H7 (cell line): Measurements from ENCODE around the gene ANKMY1. TPM values are rescaled to one million over a fixed set of nuclear protein-coding genes. Genes with fewer than 3 reads are reported as not detected.

Experiments used
- DNase-seq: peaks from one replicate; pipeline ENCODE4 v3.0.0; 2012
- H3K27me3 ChIP-seq: 2 replicates; pipeline ENCODE4 v1.6.0; 2011; ENCODE audit warnings: mild to moderate bottlenecking, low read length; ENCODE audit not compliant: control insufficient read depth, insufficient read depth
- H3K36me3 ChIP-seq: replicated peaks from 2 replicates; pipeline ENCODE4 v1.5.1; 2011; ENCODE audit warnings: low read length; ENCODE audit not compliant: control insufficient read depth, insufficient read depth
- H3K4me3 ChIP-seq: 2 replicates; pipeline ENCODE4 v1.5.1; 2011; ENCODE audit warnings: low read depth, mild to moderate bottlenecking, control low read depth, low read length, moderate library complexity; ENCODE audit not compliant: insufficient read depth
- total RNA-seq: library from RNA; depleted of rRNA; stranded (reverse); fragments of >200 nt; shearing (Covaris generic); gene quantifications from 2 replicates; pipeline ENCODE4 v1.2.3, GENCODE V29; 2014

Gene ANKMY1
- total RNA-seq, 1 experiment from 2014 or later: 3.6 TPM

- Histone ChIP-seq H3K27me3 (no peaks in the 10 kb centered on the region), H3K36me3 (peaks cover 5% of the 10 kb centered on the region), H3K4me3 (no peak overlapping the region)
- no peak for DNase-seq
These were observed 31.6 kb upstream of the ANKMY1 start for GRCh38 chr2:240589375-240589774.

GRCh38 chr2:240588669-240589068 lies 30.9 kb upstream of the ANKMY1 start:
- Histone ChIP-seq H3K27me3 (no peaks in the 10 kb centered on the region), H3K4me3 (no peak overlapping the region), H3K36me3 (peaks cover 5% of the 10 kb centered on the region)
- DNase-seq: no peak

DNA sequence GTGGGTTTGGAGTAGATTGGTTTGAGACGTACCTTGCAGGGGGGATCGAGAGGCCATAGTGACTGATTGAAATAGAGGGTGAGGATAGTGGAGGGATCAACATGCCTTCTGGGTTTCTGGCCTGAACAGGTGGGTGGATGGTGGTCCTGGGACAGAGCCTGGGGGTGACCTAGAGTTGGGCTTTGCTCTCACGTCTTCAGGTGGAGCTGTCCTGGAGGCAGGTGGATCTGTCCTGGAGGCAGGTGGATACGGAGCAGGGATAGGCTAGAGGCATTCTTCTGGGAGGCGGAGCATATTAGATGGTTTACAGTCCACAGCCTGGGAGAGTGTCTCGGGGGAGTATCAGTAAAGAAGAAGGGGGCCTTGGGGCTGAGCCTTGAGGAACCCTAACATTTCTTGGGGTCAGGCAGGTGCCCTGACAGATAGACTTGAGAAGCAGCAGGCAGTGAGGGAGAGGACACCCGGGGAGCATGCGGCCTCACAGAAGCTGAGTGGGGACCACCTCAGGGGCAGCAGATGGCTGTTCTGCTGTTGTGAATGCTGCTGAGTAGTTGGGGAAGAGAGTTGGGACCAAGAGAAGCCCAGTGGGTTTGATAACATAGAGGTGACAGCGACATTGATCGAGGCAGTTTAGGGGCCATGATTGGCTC lies 30.3 kb upstream of the ANKMY1 start:
- Histone ChIP-seq H3K36me3 (peaks cover 5% of the 10 kb centered on the region), H3K4me3 (no peak overlapping the region), H3K27me3 (no peaks in the 10 kb centered on the region)
- no peak for DNase-seq

DNA sequence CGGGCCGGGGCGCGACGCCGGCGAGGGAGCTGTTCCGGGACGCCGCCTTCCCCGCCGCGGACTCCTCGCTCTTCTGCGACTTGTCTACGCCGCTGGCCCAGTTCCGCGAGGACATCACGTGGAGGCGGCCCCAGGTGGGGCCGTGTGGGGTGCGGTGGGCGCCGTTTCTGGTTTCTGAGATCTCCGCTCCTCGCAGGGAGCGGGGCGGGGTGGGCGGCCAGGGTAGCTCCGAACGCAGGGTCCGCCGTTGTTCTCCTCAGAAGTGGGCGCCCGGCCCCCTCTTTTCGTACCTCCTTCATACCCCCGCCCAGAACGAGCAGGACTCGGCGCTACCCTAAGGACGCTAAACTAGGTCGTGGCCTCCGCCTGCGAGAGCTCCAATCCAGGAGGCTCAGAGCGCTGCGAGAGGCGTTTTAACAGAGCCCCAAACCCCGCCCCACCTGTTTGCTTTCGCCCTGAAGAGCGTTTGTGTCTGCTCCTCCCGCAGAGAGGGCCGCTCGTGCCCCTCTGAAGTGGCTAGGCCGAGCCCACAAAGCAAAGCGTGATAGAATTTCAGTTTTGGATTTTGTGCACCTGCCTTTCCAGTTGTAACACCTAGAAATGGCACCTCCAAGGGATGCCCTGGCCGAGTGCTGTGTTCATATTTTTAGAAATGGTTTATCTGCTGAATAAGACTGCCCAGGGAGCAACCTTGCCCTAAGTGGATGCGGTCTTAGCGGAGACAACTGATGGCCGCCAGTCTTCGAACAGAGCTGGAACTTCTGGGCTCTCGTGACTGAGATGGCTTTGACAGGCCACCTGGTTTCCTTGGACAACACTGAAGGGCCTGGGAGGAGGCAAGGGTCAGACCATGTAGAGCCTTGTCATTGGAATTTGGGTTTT lies 29.4 kb upstream of the ANKMY1 start:
- H3K4me3 ChIP-seq: peak overlapping the region; percentile 92
- H3K36me3 ChIP-seq: peaks cover 5% of the 10 kb centered on the region
- peak; percentile 86 for DNase-seq
- no peaks in the 10 kb centered on the region for H3K27me3 ChIP-seq

DNA sequence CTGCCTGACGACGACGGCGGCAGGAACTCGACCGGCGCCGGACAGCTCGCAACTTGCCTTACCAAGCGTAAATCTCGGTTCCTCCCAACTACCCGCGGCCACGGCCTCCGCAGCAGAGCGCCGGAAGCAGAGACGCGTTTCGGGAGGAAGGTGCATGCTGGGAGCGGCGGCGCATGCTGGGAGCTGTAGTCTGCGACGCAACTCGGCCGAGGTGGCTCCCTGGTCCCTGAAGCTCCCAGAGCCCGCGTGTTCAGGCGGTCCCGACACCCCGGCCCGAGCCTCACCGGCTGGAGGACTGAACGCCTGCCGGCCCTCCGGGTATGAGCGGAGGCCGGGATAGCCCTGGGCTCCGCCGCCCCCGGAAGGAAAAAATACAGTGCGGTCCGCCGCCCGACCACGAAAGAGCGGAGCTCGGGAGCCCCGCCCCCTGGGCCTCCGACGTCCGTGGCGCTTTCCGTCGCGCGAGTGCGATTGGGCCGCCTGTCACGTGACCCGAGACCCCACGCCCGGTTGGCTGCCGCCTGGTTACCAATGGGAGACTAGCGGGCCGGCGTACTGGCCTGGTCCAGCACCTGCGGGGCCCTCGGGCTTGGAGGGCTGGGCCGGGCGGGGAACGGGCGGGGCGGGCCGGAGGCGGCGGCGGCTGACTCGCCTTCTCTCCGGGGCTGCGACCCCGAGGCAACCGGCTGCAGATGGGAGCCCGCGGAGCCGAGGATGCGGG lies 28.6 kb upstream of the ANKMY1 start, which contains the start of gene CAPN10:
TSS of gene CAPN10 (plus strand) at position 537 of the 721 bp plus-strand sequence. CDS start at position 715, 178 bp downstream.
- H3K27me3 ChIP-seq: no peaks in the 10 kb centered on the region

DNA sequence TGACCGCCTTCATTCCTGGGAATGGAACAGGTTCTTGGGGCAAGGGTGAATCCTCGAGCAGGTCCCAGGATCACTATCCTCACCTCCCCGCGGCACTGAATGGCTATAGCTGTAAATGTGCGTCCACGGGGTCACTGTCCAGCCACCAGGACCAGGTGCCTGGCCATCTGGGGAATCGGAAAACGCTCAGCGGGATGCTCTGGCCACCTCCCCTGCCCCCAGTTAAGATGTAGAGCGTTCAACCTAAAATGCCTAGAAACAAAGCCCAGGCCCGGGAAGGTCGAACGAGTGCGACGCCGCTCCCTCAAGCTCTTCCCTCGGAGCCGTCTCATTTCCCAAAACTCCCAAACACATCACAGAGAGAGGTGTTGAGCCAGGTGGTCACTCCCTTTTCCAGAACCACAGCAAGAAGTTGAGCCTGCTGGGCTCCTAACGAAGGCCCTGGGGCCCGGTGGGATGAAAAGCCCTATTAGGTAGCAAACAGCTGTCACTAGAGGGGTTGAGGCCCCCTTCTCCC lies 28.0 kb upstream of the ANKMY1 start:
- H3K4me3 ChIP-seq: peak overlapping the region; percentile 92
- H3K36me3 ChIP-seq: 0 out of 2 replicates have a peak, but pooled peaks cover 2% of the 10 kb centered on the region
- H3K27me3 ChIP-seq: no peaks in the 10 kb centered on the region
- DNase-seq: no peak

More for the DNA sequence above, 28.6 kb upstream of the ANKMY1 start, which contains the start of gene CAPN10:
- H3K36me3 ChIP-seq: peaks cover 5% of the 10 kb centered on the region
- DNase-seq: peak; percentile 99
- H3K4me3 ChIP-seq: peak within 1 kb of the TSS; percentile 92

- H3K36me3 ChIP-seq: 0 out of 2 replicates have a peak, but pooled peaks cover 2% of the 10 kb centered on the region
- H3K4me3 ChIP-seq: peak overlapping the region; percentile 92
- no peaks in the 10 kb centered on the region for H3K27me3 ChIP-seq
- DNase-seq: peak; percentile 23
These were observed 27.3 kb upstream of the ANKMY1 start for GRCh38 chr2:240585101-240585500.

DNA sequence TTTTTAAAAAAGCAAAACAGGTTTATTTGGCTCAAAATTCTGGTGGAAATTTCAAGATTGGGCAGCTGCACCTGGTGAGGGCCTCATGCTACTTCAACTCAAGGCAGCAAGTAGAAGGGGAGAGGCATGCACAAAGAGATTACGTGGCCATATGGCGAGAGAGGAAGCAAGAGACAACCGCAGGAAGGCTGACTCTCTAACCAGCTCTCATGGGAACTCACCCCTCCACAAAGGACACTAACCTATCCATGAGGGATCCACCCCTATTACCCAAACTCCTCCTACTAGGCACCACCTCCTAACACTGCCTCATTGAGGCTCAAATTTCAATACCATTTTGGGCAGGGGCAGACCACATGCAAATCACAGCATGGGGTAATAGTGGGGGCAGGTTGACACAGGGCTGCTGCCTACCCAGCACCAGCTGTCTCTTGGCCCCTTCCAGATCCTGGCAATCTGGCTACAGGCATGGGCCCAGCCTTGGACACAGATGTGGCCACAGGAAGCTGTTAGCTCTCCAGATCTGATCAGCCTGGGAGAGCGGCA lies 26.8 kb upstream of the ANKMY1 start:
- DNase-seq: peak; percentile 68
- Histone ChIP-seq H3K36me3 (0 out of 2 replicates have a peak, but pooled peaks cover 2% of the 10 kb centered on the region), H3K27me3 (no peaks in the 10 kb centered on the region), H3K4me3 (no peak overlapping the region)

DNA sequence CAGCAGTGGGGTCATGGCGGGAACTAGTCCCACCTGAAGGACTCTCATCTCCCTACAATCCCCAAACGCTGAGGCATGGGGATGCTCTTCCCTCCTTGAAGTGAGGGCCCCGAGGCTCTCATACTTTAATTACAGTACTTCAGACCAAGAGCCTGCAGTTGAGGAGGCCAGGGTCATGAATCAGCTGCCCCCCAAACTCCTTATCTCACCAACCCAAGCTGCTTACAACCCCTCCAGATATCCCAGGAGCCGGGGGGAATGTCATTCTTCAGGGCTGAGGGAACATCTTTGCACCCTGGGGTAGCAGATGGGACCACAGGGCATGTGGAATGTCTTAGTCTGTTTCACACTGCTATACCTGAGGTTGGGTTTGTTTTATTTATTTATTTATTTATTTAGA lies 26.0 kb upstream of the ANKMY1 start:
- H3K36me3 ChIP-seq: 0 out of 2 replicates have a peak, but pooled peaks cover 2% of the 10 kb centered on the region
- no peak for DNase-seq
- no peak overlapping the region for H3K4me3 ChIP-seq
- no peaks in the 10 kb centered on the region for H3K27me3 ChIP-seq

GRCh38 chr2:240582781-240583180 lies 25.0 kb upstream of the ANKMY1 start:
- H3K27me3 ChIP-seq: no peaks in the 10 kb centered on the region
- DNase-seq: no peak
- no peak overlapping the region for H3K4me3 ChIP-seq
- H3K36me3 ChIP-seq: 0 out of 2 replicates have a peak, but pooled peaks cover 2% of the 10 kb centered on the region

DNA sequence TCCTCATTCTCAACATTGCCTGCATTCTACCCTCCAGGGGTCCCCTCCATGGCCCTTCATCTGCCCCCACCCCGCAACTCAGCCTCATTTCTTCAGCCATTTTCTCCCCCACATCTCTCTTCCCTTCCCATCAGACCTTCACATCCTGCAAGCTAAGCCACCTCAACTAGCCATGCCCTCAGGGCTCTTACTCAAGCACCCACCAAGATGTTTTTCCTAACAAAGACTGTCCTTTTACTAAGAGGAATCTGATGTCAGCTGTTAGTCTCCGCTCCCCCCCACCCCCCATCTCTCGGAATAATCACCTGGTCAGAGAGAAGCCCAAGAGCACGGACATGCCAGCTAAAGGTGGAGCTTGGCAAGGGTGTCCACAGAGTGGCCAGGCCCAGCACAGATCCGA lies 24.0 kb upstream of the ANKMY1 start:
- Histone ChIP-seq H3K36me3 (0 out of 2 replicates have a peak, but pooled peaks cover 2% of the 10 kb centered on the region), H3K27me3 (no peaks in the 10 kb centered on the region), H3K4me3 (no peak overlapping the region)
- no peak for DNase-seq

- peak; percentile 84 for DNase-seq
These were observed 22.2 kb upstream of the ANKMY1 start for GRCh38 chr2:240579771-240580614.

DNA sequence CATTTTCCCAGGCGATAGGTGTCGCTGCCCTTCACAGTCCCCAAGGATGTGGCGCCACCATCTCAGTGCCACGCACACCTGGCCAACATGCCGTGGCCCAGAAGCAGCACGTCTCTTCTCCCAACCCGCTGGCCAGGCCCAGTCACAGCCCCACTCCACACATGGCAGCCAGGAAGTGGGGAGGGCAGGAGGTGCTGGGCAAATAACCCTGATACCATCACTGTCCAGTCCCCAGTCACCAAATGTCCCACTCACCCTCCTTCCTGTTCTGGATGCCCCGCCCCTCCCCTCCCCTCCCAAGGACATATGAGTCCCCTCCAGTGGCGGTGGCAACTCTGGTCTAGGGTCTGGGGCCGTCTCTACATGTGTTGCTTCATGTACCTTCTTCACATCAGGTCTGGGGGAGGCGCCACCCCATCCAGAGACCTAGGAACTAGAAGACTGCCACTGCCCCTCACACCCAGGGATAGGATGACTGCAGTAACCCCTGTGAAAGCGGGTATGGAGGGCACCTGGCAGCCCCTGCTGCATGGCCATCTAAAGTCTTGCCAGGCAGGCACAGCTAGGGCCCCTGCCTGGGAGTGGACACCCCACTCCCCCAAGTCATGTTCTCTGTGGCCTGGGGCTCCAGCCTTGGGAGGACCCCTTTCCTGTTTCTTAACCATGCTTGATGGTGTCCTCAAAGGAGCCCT lies 21.4 kb upstream of the ANKMY1 start:
- no peak overlapping the region for H3K4me3 ChIP-seq
- DNase-seq: no peak
- H3K27me3 ChIP-seq: no peaks in the 10 kb centered on the region
- H3K36me3 ChIP-seq: no peaks in the 10 kb centered on the region

More at GRCh38 chr2:240579771-240580614, 22.2 kb upstream of the ANKMY1 start:
- H3K27me3 ChIP-seq: no peaks in the 10 kb centered on the region
- 0 out of 2 replicates have a peak, but pooled peaks cover 1% of the 10 kb centered on the region for H3K36me3 ChIP-seq
- H3K4me3 ChIP-seq: no peak overlapping the region
